Right lobe of liver (tissue), 4 donors: ENCODE results near the gene ARL3.

Source experiments
- CTCF ChIP-seq, 4 donors: fragments of 200-600 bp in 3 of 4; fragments of 450-650 bp in 1 of 4; IDR thresholded peaks; one replicate each; pipeline versions ENCODE4 v1.5.1 to v1.8.0; 2016 to 2022; ENCODE audit warnings: antibody characterized with exemption in 4 of 4, mild to moderate bottlenecking in 2 of 4
- POLR2A ChIP-seq: fragments of 450-650 bp; IDR thresholded peaks from one replicate; pipeline ENCODE4 v1.6.1; 2017; ENCODE audit warnings: antibody characterized with exemption, mild to moderate bottlenecking
- donor health status: DM: no; HTN: no; CAD: no.
- donor health status: DM: no; HTN: no; CAD: no.
- donor health status: DM: no; HTN: yes; CAD: no.

GRCh38 chr10:102753718-102754117 lies 39.5 kb upstream of the ARL3 start:
- TF ChIP-seq CTCF (IDR thresholded peaks at IDR 0.05) (no peak), POLR2A (no peak)
